ENCODE measurements around the gene USP2.
"Not testable (repeated sequence)": the region's sequence is repeated elsewhere in the genome, so short reads cannot be mapped to it uniquely, and the experiment has no call there.

The USP2 gene

GRCh38 chr11:119389611-119390254, 8.2 kb upstream of the USP2 start:
- no peaks in the 10 kb centered on the region for H3K36me3 ChIP-seq (ENCODE audit: control insufficient read depth in 1 of 2, insufficient read depth in 2 of 2, low read depth in 1 of 2, low read length in 2 of 2)
- no peak overlapping the region for H3K14ac ChIP-seq (ENCODE audit: low read length in 2 of 2)
- 52% methylated on average over 5 of the region's 5 CpGs for WGBS
- no peaks in the 10 kb centered on the region for H3K79me1 ChIP-seq (replicated peaks; ENCODE audit: low read length, poor library complexity, severe bottlenecking)
- no peak overlapping the region for H2AFZ ChIP-seq (ENCODE audit: low read depth, low read length)
- no peaks in the 10 kb centered on the region for H3K4me1 ChIP-seq (ENCODE audit: control insufficient read depth, insufficient read depth, low read depth, low read length)
- no peak overlapping the region for H3K18ac ChIP-seq (ENCODE audit: low read depth in 1 of 2, low read length in 2 of 2)
- no peak overlapping the region for H3K23ac ChIP-seq (ENCODE audit: low read length in 2 of 2)
- no peak overlapping the region for H3K9ac ChIP-seq (ENCODE audit: low read length)
- H3K4me3 ChIP-seq (ENCODE audit: insufficient read depth in 1 of 2, low read depth in 1 of 2, low read length in 2 of 2) = no peak overlapping the region
- H3K9me3 ChIP-seq (ENCODE audit: control insufficient read depth, low read length) = no peaks in the 10 kb centered on the region
- no peak overlapping the region for H3K4ac ChIP-seq (ENCODE audit: low read depth in 1 of 2, low read length in 2 of 2)
- no peak overlapping the region for H3K4me2 ChIP-seq (ENCODE audit: low read length, poor library complexity, severe bottlenecking)
- H2BK120ac ChIP-seq (ENCODE audit: low read depth, low read length) = no peak overlapping the region
- H2BK5ac ChIP-seq (ENCODE audit: low read depth, low read length, poor library complexity, severe bottlenecking) = no peak overlapping the region
- no peak for DNase-seq
- no peak overlapping the region for H2BK15ac ChIP-seq (ENCODE audit: low read depth, poor library complexity, severe bottlenecking)
- peaks cover 11 to 28% of the 10 kb centered on the region in 2 experiments for H3K27me3 ChIP-seq (ENCODE audit: control insufficient read depth in 1 of 2, insufficient read depth in 1 of 2, low read length in 2 of 2)
- no peak overlapping the region for H4K8ac ChIP-seq (ENCODE audit: low read length)
- H2AK5ac ChIP-seq (ENCODE audit: low read length, severe bottlenecking) = no peak overlapping the region
- H3K27ac ChIP-seq (ENCODE audit: low read length, poor library complexity, severe bottlenecking) = no peak overlapping the region
- H4K91ac ChIP-seq (ENCODE audit: low read length) = no peak overlapping the region
- H2BK12ac ChIP-seq (ENCODE audit: low read length in 2 of 2) = no peak overlapping the region

GRCh38 chr11:119388103-119388502, 6.6 kb upstream of the USP2 start:
- Histone ChIP-seq H3K23ac (ENCODE audit: low read length in 2 of 2) (no peak overlapping the region), H3K27ac (ENCODE audit: low read length, poor library complexity, severe bottlenecking) (no peak overlapping the region), H2BK15ac (ENCODE audit: low read depth, poor library complexity, severe bottlenecking) (no peak overlapping the region), H3K9ac (ENCODE audit: low read length) (no peak overlapping the region), H2BK120ac (ENCODE audit: low read depth, low read length) (no peak overlapping the region), H3K9me3 (ENCODE audit: control insufficient read depth, low read length) (no peaks in the 10 kb centered on the region), H3K14ac (ENCODE audit: low read length in 2 of 2) (no peak overlapping the region), H3K79me1 (replicated peaks; ENCODE audit: low read length, poor library complexity, severe bottlenecking) (no peaks in the 10 kb centered on the region), H3K4me1 (ENCODE audit: control insufficient read depth, insufficient read depth, low read depth, low read length) (no peaks in the 10 kb centered on the region), H2AFZ (ENCODE audit: low read depth, low read length) (no peak overlapping the region), H3K18ac (ENCODE audit: low read depth in 1 of 2, low read length in 2 of 2) (no peak overlapping the region), H4K8ac (ENCODE audit: low read length) (no peak overlapping the region), H3K27me3 (ENCODE audit: control insufficient read depth in 1 of 2, insufficient read depth in 1 of 2, low read length in 2 of 2) (peaks cover 17 to 37% of the 10 kb centered on the region in 2 experiments), H2AK5ac (ENCODE audit: low read length, severe bottlenecking) (no peak overlapping the region), H4K91ac (ENCODE audit: low read length) (no peak overlapping the region), H3K4me3 (ENCODE audit: insufficient read depth in 1 of 2, low read depth in 1 of 2, low read length in 2 of 2) (no peak overlapping the region), H2BK12ac (ENCODE audit: low read length in 2 of 2) (no peak overlapping the region), H3K36me3 (ENCODE audit: control insufficient read depth in 1 of 2, insufficient read depth in 2 of 2, low read depth in 1 of 2, low read length in 2 of 2) (no peaks in the 10 kb centered on the region), H3K4me2 (ENCODE audit: low read length, poor library complexity, severe bottlenecking) (no peak overlapping the region), H2BK5ac (ENCODE audit: low read depth, low read length, poor library complexity, severe bottlenecking) (no peak overlapping the region), H3K4ac (ENCODE audit: low read depth in 1 of 2, low read length in 2 of 2) (no peak overlapping the region)
- no peak for DNase-seq
- 82% methylated on average over 7 of the region's 7 CpGs for WGBS

- Histone ChIP-seq H3K79me1 (replicated peaks; ENCODE audit: low read length, poor library complexity, severe bottlenecking) (no peaks in the 10 kb centered on the region), H3K27ac (ENCODE audit: low read length, poor library complexity, severe bottlenecking) (no peak overlapping the region), H3K4me3 (ENCODE audit: insufficient read depth in 1 of 2, low read depth in 1 of 2, low read length in 2 of 2) (no peak overlapping the region), H2BK15ac (ENCODE audit: low read depth, poor library complexity, severe bottlenecking) (no peak overlapping the region), H3K9me3 (ENCODE audit: control insufficient read depth, low read length) (no peaks in the 10 kb centered on the region), H3K9ac (ENCODE audit: low read length) (no peak overlapping the region), H3K18ac (ENCODE audit: low read depth in 1 of 2, low read length in 2 of 2) (no peak overlapping the region), H2BK5ac (ENCODE audit: low read depth, low read length, poor library complexity, severe bottlenecking) (no peak overlapping the region), H3K36me3 (ENCODE audit: control insufficient read depth in 1 of 2, insufficient read depth in 2 of 2, low read depth in 1 of 2, low read length in 2 of 2) (no peaks in the 10 kb centered on the region), H3K4me1 (ENCODE audit: control insufficient read depth, insufficient read depth, low read depth, low read length) (peaks cover 9% of the 10 kb centered on the region), H2AK5ac (ENCODE audit: low read length, severe bottlenecking) (no peak overlapping the region), H4K8ac (ENCODE audit: low read length) (no peak overlapping the region), H3K14ac (ENCODE audit: low read length in 2 of 2) (no peak overlapping the region), H2BK12ac (ENCODE audit: low read length in 2 of 2) (no peak overlapping the region), H3K4me2 (ENCODE audit: low read length, poor library complexity, severe bottlenecking) (no peak overlapping the region), H2AFZ (ENCODE audit: low read depth, low read length) (no peak overlapping the region), H3K4ac (ENCODE audit: low read depth in 1 of 2, low read length in 2 of 2) (no peak overlapping the region), H3K23ac (ENCODE audit: low read length in 2 of 2) (no peak overlapping the region), H4K91ac (ENCODE audit: low read length) (no peak overlapping the region), H2BK120ac (ENCODE audit: low read depth, low read length) (no peak overlapping the region), H3K27me3 (ENCODE audit: control insufficient read depth in 1 of 2, insufficient read depth in 1 of 2, low read length in 2 of 2) (peaks cover 20 to 48% of the 10 kb centered on the region in 2 experiments)
- DNase-seq = no peak
- 94% methylated on average over 2 of the region's 2 CpGs for WGBS
Observed at GRCh38 chr11:119384332-119384731, 2.8 kb upstream of the USP2 start.

- not testable (repeated sequence) for H2BK120ac ChIP-seq (ENCODE audit: low read depth, low read length); H3K18ac ChIP-seq (ENCODE audit: low read depth in 1 of 2, low read length in 2 of 2); H2BK5ac ChIP-seq (ENCODE audit: low read depth, low read length, poor library complexity, severe bottlenecking); H3K4ac ChIP-seq (ENCODE audit: low read depth in 1 of 2, low read length in 2 of 2); H3K36me3 ChIP-seq (ENCODE audit: control insufficient read depth in 1 of 2, insufficient read depth in 2 of 2, low read depth in 1 of 2, low read length in 2 of 2); H2AFZ ChIP-seq (ENCODE audit: low read depth, low read length); H3K4me2 ChIP-seq (ENCODE audit: low read length, poor library complexity, severe bottlenecking); H3K79me1 ChIP-seq (replicated peaks; ENCODE audit: low read length, poor library complexity, severe bottlenecking); H3K14ac ChIP-seq (ENCODE audit: low read length in 2 of 2); H4K91ac ChIP-seq (ENCODE audit: low read length); H2BK12ac ChIP-seq (ENCODE audit: low read length in 2 of 2); H2AK5ac ChIP-seq (ENCODE audit: low read length, severe bottlenecking); H2BK15ac ChIP-seq (ENCODE audit: low read depth, poor library complexity, severe bottlenecking); H4K8ac ChIP-seq (ENCODE audit: low read length); DNase-seq; H3K27ac ChIP-seq (ENCODE audit: low read length, poor library complexity, severe bottlenecking); H3K4me1 ChIP-seq (ENCODE audit: control insufficient read depth, insufficient read depth, low read depth, low read length); H3K9me3 ChIP-seq (ENCODE audit: control insufficient read depth, low read length); H3K23ac ChIP-seq (ENCODE audit: low read length in 2 of 2)
- 93% methylated on average over 14 of the region's 14 CpGs for WGBS
- Histone ChIP-seq H3K4me3 (ENCODE audit: insufficient read depth in 1 of 2, low read depth in 1 of 2, low read length in 2 of 2) (peak overlapping the region in 1 of 2 experiments; percentile 89), H3K9ac (ENCODE audit: low read length) (peak overlapping the region; percentile 93), H3K27me3 (ENCODE audit: control insufficient read depth in 1 of 2, insufficient read depth in 1 of 2, low read length in 2 of 2) (peaks cover 20 to 49% of the 10 kb centered on the region in 2 experiments)
Observed at GRCh38 chr11:119382513-119382912, 1.0 kb upstream of the USP2 start.
